HCT116 (cell line): Measurements from ENCODE around the gene COPE. TPM values are rescaled to one million over a fixed set of nuclear protein-coding genes. Genes with fewer than 3 reads are reported as not detected.

ENCODE experiments used
- ATAC-seq: fragments of 200-7000 bp; cut with Tn5 transposase; 2 replicates; pipeline ENCODE4 v1.9.1; 2020; ENCODE audit warnings: mild to moderate bottlenecking, moderate library complexity
- BruUV-seq: library from RNA; stranded (reverse); fragments of 400-500 nt; replicated peaks from 2 replicates; lab custom pipeline; 2021; lab: Mats Ljungman, UMichigan
- CTCF ChIA-PET: fragments of 300-600 bp; sonication (Branson Sonifier 250); formaldehyde crosslinking; loops from one replicate; lab custom pipeline; 2021; ENCODE audit warnings: antibody characterized with exemption; lab: Charles Lee
- POLR2A ChIA-PET: fragments of 300-600, 350-600 bp; sonication (Branson Sonifier 250); formaldehyde crosslinking; loops from one replicate; lab custom pipeline; 2021; ENCODE audit warnings: antibody characterized with exemption; lab: Charles Lee
- RAD21 ChIA-PET, 2 experiments: fragments of 300-600 bp; sonication (Branson Sonifier 250); formaldehyde crosslinking; loops; one replicate each; lab custom pipeline; 2023; ENCODE audit warnings: low total read pairs in 2 of 2; ENCODE audit not compliant: uncharacterized antibody in 2 of 2, unreplicated experiment in 2 of 2, low non-redundant PET in 1 of 2; lab: Charles Lee
- DNase-seq: peaks from one replicate; pipeline ENCODE4 v3.0.0-alpha.2; 2010; ENCODE audit warnings: low read depth, low spot score
- H2AFZ ChIP-seq: fragments of 200-600 bp; shearing (Covaris generic), sonication (generic); 2 replicates; pipeline ENCODE4 v1.6.1; 2017; ENCODE audit warnings: low read depth, mixed run types, mixed read lengths, antibody characterized with exemption, low read length; ENCODE audit not compliant: poor library complexity, severe bottlenecking
- H3K27ac ChIP-seq: 2 replicates; pipeline ENCODE4 v1.5.1; 2012; ENCODE audit warnings: low read depth, low read length
- H3K27me3 ChIP-seq: fragments of 200-600 bp; sonication (generic); 2 replicates; pipeline ENCODE4 v1.6.1; 2016; ENCODE audit warnings: mixed run types, low read length, mixed read lengths; ENCODE audit not compliant: insufficient read depth
- H3K36me3 ChIP-seq, 2 experiments: fragments of 200-500 bp in 1 of 2; fragments of 200-600 bp in 1 of 2; sonication (Bioruptor generic) in 1 of 2; sonication (generic) in 1 of 2; 2 replicates each; pipeline versions ENCODE4 v1.5.1 to v1.6.1; 2014 to 2016; ENCODE audit warnings: low read length in 2 of 2, inconsistent platforms in 1 of 2, mixed read lengths in 1 of 2, mixed run types in 1 of 2; ENCODE audit not compliant: insufficient read depth in 2 of 2, control insufficient read depth in 1 of 2
- H3K4me1 ChIP-seq, 2 experiments: fragments of 200-600 bp in 1 of 2; sonication (generic) in 1 of 2; 2 replicates each; pipeline versions ENCODE4 v1.5.1 to v1.6.1; 2012 to 2017; ENCODE audit warnings: low read length in 2 of 2, inconsistent platforms in 1 of 2, mild to moderate bottlenecking in 1 of 2, mixed read lengths in 1 of 2, mixed run types in 1 of 2, moderate library complexity in 1 of 2; ENCODE audit not compliant: insufficient read depth in 2 of 2, control insufficient read depth in 1 of 2
- H3K4me2 ChIP-seq: fragments of 200-600 bp; sonication (generic); 2 replicates; pipeline ENCODE4 v1.6.1; 2017; ENCODE audit warnings: mixed run types, low read length, mixed read lengths
- H3K4me3 ChIP-seq, 2 experiments: fragments of 200-600 bp in 1 of 2; sonication (generic) in 1 of 2; replicated peaks in 1 of 2; 2 replicates each; pipeline ENCODE4 v1.5.1; 2011 to 2016; ENCODE audit warnings: low read length in 2 of 2, control low read depth in 1 of 2, low read depth in 1 of 2, mild to moderate bottlenecking in 1 of 2, mixed read lengths in 1 of 2, mixed run types in 1 of 2
- H3K79me2 ChIP-seq: fragments of 200-600 bp; sonication (generic); 2 replicates; pipeline ENCODE4 v1.6.1; 2017; ENCODE audit warnings: mild to moderate bottlenecking, mixed run types, low read length, moderate library complexity, mixed read lengths; ENCODE audit not compliant: insufficient read depth
- H3K9ac ChIP-seq: fragments of 200-600 bp; sonication (generic); 2 replicates; pipeline ENCODE4 v1.6.1; 2016; ENCODE audit warnings: low read length, mixed read lengths
- H3K9me2 ChIP-seq: fragments of 200-600 bp; sonication (generic), shearing (Covaris generic); 2 replicates; pipeline ENCODE4 v1.6.1; 2017; ENCODE audit warnings: mixed run types, mild to moderate bottlenecking, moderate library complexity; ENCODE audit not compliant: insufficient read depth
- H3K9me3 ChIP-seq, 2 experiments: fragments of 200-500 bp in 1 of 2; fragments of 200-600 bp in 1 of 2; sonication (Bioruptor generic) in 1 of 2; sonication (generic) in 1 of 2; 2 replicates each; pipeline ENCODE4 v1.6.1; 2014 to 2017; ENCODE audit warnings: low read length in 2 of 2, mixed read lengths in 2 of 2, inconsistent platforms in 1 of 2, low read depth in 1 of 2, mild to moderate bottlenecking in 1 of 2, mixed run types in 1 of 2, moderate library complexity in 1 of 2; ENCODE audit not compliant: control insufficient read depth in 1 of 2, insufficient read depth in 1 of 2
- H4K20me1 ChIP-seq: fragments of 200-600 bp; sonication (generic), shearing (Covaris generic); 2 replicates; pipeline ENCODE4 v1.6.1; 2017; ENCODE audit warnings: mixed run types, mild to moderate bottlenecking, moderate library complexity; ENCODE audit not compliant: insufficient read depth
- CEBPB ChIP-seq: IDR thresholded peaks from 2 replicates; pipeline ENCODE4 v1.6.1; 2012; ENCODE audit warnings: low read depth
- EGR1 ChIP-seq: IDR thresholded peaks from 2 replicates; pipeline ENCODE4 v1.6.1; 2012; ENCODE audit warnings: low read depth
- ELF1 ChIP-seq: IDR thresholded peaks from 2 replicates; pipeline ENCODE4 v1.6.1; 2012; ENCODE audit warnings: low read depth, borderline replicate concordance
- EZH2 ChIP-seq: fragments of 200-600 bp; sonication (generic); IDR thresholded peaks from 2 replicates; pipeline ENCODE4 v1.6.1; 2017; ENCODE audit warnings: antibody characterized with exemption, mixed run types
- FOSL1 ChIP-seq: IDR thresholded peaks from 2 replicates; pipeline ENCODE4 v1.6.1; 2012; ENCODE audit warnings: low read depth
- JUND ChIP-seq: IDR thresholded peaks from 2 replicates; pipeline ENCODE4 v1.6.1; 2012
- POLR2A ChIP-seq: IDR thresholded peaks from 2 replicates; pipeline ENCODE4 v1.7.0; 2011; ENCODE audit warnings: borderline replicate concordance; ENCODE audit not compliant: insufficient read depth, insufficient read length; ENCODE audit errors: extremely low read depth
- POLR2AphosphoS5 ChIP-seq: IDR thresholded peaks from 2 replicates; pipeline ENCODE4 v1.6.1; 2011; ENCODE audit warnings: mild to moderate bottlenecking, low read depth, low read length, moderate library complexity
- RAD21 ChIP-seq: IDR thresholded peaks from 2 replicates; pipeline ENCODE4 v1.6.1; 2012; ENCODE audit warnings: low read depth, mild to moderate bottlenecking
- SP1 ChIP-seq: IDR thresholded peaks from 2 replicates; pipeline ENCODE4 v1.6.1; 2012; ENCODE audit warnings: low read depth
- TCF7L2 ChIP-seq: IDR thresholded peaks from 2 replicates; pipeline ENCODE4 v1.7.0; 2011; ENCODE audit warnings: borderline replicate concordance, inconsistent platforms; ENCODE audit not compliant: insufficient read depth, insufficient read length; ENCODE audit errors: extremely low read depth
- ZFX ChIP-seq: fragments of 450-650 bp; IDR thresholded peaks from 2 replicates; pipeline ENCODE4 v1.6.1; 2017
- ZNF274 ChIP-seq: fragments of 200-500 bp; sonication (Bioruptor generic); IDR thresholded peaks from 2 replicates; pipeline ENCODE4 v1.6.1; 2014; ENCODE audit warnings: mild to moderate bottlenecking, low read depth, low read length, inconsistent platforms
- intact Hi-C: fragments of 100-400 bp; cut with micrococcal nuclease; formaldehyde crosslinking; loops from 2 replicates; pipeline ENCODE4 v1.10.0; 2022
- total RNA-seq: library from RNA; stranded (reverse); gene quantifications from one replicate; pipeline ENCODE4 v1.2.1, GENCODE V29; 2021; ENCODE audit not compliant: unreplicated experiment
- TF ChIP-seq, protein P1 (sequence below): IDR thresholded peaks from 2 replicates; pipeline ENCODE4 v1.6.1; 2012
- TF ChIP-seq, protein P2 (sequence below): IDR thresholded peaks from 2 replicates; pipeline ENCODE4 v1.6.1; 2012; ENCODE audit warnings: low read depth
- TF ChIP-seq, protein P3 (sequence below): IDR thresholded peaks from 2 replicates; pipeline ENCODE4 v1.6.1; 2011; ENCODE audit warnings: mild to moderate bottlenecking, low read length, moderate library complexity; ENCODE audit not compliant: insufficient replicate concordance; ENCODE audit errors: extremely low read depth
- TF ChIP-seq, protein P4 (sequence below), 3 experiments: fragments of 200-600 bp in 1 of 3; sonication (generic) in 1 of 3; IDR thresholded peaks in 2 of 3; conservative IDR thresholded peaks in 1 of 3; 2 replicates each; pipeline ENCODE4 v1.5.1; 2012 to 2017; ENCODE audit warnings: low read depth in 2 of 3, low read length in 2 of 3, antibody characterized with exemption in 1 of 3, borderline replicate concordance in 1 of 3, control low read depth in 1 of 3, mild to moderate bottlenecking in 1 of 3, mixed read lengths in 1 of 3, mixed run types in 1 of 3, moderate library complexity in 1 of 3; ENCODE audit not compliant: insufficient read depth in 1 of 3

COPE gene
- total RNA-seq, 1 experiment from 2014 or later = 263 TPM

DNA sequence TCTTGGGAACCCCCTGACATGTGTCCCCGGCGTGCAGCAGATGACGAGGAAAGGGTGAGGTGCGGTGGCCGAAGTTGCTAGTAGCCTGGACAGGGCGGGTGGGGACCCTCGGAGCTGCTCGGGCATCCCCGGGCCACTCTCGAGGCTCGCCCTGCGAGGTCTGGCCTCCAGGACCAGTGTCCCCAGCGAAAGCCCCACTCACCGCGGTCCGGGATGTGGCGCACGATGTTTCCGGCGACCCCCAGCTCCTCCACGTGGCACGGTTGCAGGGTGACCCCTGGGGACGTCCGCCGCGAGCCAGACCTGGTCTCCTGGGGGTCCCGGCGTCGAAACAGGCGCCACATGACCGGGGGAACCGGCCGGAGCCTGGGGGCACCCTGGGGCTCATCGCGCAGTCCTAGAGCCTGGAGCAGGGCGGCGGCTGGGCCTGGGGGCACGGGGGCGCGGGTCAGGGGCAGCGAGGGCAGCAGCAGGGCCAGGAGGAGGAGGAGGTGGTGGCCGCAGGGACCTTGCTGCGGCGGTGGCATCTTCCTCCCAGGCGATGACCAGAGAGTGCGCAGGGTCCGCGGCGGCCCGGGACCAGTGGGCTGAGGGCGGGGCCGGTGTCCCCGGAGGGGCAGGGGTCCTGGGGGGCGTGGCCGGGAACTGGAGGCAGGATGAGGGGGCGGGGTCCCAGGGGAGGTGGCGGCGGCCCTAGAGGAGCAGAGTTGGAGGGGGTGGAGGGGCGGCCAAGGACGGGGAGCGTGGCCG lies 49.2 kb downstream of the COPE start (continued):
- TF ChIP-seq ZFX = no peak
- TF ChIP-seq SP1 = no peak
- no peak for TF ChIP-seq CEBPB
- TF ChIP-seq RAD21 = no peak
- TF ChIP-seq POLR2A = no peak
- TF ChIP-seq, protein P1, sequence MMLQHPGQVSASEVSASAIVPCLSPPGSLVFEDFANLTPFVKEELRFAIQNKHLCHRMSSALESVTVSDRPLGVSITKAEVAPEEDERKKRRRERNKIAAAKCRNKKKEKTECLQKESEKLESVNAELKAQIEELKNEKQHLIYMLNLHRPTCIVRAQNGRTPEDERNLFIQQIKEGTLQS = no peak
- TF ChIP-seq JUND = no peak
- TF ChIP-seq, protein P2, sequence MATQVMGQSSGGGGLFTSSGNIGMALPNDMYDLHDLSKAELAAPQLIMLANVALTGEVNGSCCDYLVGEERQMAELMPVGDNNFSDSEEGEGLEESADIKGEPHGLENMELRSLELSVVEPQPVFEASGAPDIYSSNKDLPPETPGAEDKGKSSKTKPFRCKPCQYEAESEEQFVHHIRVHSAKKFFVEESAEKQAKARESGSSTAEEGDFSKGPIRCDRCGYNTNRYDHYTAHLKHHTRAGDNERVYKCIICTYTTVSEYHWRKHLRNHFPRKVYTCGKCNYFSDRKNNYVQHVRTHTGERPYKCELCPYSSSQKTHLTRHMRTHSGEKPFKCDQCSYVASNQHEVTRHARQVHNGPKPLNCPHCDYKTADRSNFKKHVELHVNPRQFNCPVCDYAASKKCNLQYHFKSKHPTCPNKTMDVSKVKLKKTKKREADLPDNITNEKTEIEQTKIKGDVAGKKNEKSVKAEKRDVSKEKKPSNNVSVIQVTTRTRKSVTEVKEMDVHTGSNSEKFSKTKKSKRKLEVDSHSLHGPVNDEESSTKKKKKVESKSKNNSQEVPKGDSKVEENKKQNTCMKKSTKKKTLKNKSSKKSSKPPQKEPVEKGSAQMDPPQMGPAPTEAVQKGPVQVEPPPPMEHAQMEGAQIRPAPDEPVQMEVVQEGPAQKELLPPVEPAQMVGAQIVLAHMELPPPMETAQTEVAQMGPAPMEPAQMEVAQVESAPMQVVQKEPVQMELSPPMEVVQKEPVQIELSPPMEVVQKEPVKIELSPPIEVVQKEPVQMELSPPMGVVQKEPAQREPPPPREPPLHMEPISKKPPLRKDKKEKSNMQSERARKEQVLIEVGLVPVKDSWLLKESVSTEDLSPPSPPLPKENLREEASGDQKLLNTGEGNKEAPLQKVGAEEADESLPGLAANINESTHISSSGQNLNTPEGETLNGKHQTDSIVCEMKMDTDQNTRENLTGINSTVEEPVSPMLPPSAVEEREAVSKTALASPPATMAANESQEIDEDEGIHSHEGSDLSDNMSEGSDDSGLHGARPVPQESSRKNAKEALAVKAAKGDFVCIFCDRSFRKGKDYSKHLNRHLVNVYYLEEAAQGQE = no peak

DNA sequence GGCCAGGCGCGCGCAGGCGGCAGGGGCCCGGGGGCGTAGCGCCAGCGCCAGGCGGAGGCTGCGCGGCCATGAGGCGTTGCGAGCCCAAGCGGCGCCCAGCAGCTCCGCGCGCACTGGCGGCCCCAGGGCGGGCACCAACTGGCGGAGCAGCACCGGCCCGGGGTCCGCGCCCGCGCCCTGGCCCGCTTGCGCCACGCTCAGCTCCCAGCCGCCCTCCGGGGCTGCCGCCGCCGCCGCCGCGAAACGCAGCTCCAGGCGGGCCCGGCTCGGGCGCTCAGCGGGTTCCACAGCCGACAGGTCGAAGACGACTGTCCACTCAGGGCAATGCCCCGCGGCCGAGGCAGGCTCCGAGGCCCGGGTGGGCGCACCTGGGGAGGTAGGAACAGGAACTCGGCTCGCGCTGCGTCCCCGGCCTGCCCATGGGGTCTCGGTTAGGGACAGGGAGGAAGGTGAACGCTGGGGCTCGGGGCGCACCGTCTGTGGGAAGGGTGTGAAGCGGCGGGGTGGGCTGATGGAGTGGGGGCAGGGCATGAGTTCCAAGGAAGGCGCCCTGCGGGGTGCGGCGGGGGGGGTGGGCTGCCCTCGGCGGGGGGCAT lies 50.1 kb downstream of the COPE start:
- H4K20me1 ChIP-seq = no peaks in the 10 kb centered on the region
- POLR2A ChIA-PET = no interaction called here
- H2AFZ ChIP-seq = no peak overlapping the region
- no peak for ATAC-seq
- H3K9me2 ChIP-seq = no peaks in the 10 kb centered on the region
- no peak overlapping the region for H3K4me2 ChIP-seq
- CTCF ChIA-PET = no interaction called here
- no peaks in the 10 kb centered on the region for H3K9me3 ChIP-seq
- H3K4me3 ChIP-seq = no peak overlapping the region
- no TSS peak for BruUV-seq
- 0 out of 4 replicates have a peak, but pooled peaks cover 0 to 2% of the 10 kb centered on the region in 2 experiments for H3K4me1 ChIP-seq
- H3K79me2 ChIP-seq = no peaks in the 10 kb centered on the region; the same call in 1 of the 2 replicates
- no peak overlapping the region for H3K27ac ChIP-seq
- DNase-seq = no peak
- H3K36me3 ChIP-seq = peaks cover 16 to 29% of the 10 kb centered on the region in 2 experiments
- RAD21 ChIA-PET = no interaction called here
- H3K27me3 ChIP-seq = no peaks in the 10 kb centered on the region
- no peak overlapping the region for H3K9ac ChIP-seq
- intact Hi-C loops = no loop called here
- no peak for TF ChIP-seq EGR1
- TF ChIP-seq ZNF274 = no peak
- TF ChIP-seq EZH2 = no peak
- TF ChIP-seq, protein P3, sequence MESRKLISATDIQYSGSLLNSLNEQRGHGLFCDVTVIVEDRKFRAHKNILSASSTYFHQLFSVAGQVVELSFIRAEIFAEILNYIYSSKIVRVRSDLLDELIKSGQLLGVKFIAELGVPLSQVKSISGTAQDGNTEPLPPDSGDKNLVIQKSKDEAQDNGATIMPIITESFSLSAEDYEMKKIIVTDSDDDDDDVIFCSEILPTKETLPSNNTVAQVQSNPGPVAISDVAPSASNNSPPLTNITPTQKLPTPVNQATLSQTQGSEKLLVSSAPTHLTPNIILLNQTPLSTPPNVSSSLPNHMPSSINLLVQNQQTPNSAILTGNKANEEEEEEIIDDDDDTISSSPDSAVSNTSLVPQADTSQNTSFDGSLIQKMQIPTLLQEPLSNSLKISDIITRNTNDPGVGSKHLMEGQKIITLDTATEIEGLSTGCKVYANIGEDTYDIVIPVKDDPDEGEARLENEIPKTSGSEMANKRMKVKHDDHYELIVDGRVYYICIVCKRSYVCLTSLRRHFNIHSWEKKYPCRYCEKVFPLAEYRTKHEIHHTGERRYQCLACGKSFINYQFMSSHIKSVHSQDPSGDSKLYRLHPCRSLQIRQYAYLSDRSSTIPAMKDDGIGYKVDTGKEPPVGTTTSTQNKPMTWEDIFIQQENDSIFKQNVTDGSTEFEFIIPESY = no peak
- no peak for TF ChIP-seq POLR2A
- TF ChIP-seq, protein P4, sequence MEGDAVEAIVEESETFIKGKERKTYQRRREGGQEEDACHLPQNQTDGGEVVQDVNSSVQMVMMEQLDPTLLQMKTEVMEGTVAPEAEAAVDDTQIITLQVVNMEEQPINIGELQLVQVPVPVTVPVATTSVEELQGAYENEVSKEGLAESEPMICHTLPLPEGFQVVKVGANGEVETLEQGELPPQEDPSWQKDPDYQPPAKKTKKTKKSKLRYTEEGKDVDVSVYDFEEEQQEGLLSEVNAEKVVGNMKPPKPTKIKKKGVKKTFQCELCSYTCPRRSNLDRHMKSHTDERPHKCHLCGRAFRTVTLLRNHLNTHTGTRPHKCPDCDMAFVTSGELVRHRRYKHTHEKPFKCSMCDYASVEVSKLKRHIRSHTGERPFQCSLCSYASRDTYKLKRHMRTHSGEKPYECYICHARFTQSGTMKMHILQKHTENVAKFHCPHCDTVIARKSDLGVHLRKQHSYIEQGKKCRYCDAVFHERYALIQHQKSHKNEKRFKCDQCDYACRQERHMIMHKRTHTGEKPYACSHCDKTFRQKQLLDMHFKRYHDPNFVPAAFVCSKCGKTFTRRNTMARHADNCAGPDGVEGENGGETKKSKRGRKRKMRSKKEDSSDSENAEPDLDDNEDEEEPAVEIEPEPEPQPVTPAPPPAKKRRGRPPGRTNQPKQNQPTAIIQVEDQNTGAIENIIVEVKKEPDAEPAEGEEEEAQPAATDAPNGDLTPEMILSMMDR (IDR thresholded peaks at IDR 0.05 in 2 of 3, conservative IDR thresholded peaks at IDR 0.05 in 1 of 3; ENCODE audit: borderline replicate concordance in 1 of 3, insufficient read depth in 1 of 3, low read depth in 2 of 3, low read length in 2 of 3) = no peak
- no peak for TF ChIP-seq FOSL1
- TF ChIP-seq TCF7L2 = no peak
- TF ChIP-seq SP1 = no peak
- no peak for TF ChIP-seq POLR2AphosphoS5
- TF ChIP-seq ELF1 = no peak
